Panc1 (cell line): ENCODE measurements around the gene ARHGAP4. TPM values are rescaled to one million over a fixed set of nuclear protein-coding genes. Genes with fewer than 3 reads are reported as not detected.

Source experiments
- ATAC-seq: fragments of 200-7000 bp; cut with Tn5 transposase; 2 replicates; pipeline ENCODE4 v1.9.1; 2020; ENCODE audit warnings: mild to moderate bottlenecking, moderate library complexity
- BruUV-seq: library from RNA; stranded (reverse); fragments of 400-500 nt; replicated peaks from 2 replicates; lab custom pipeline; 2021; lab: Mats Ljungman, UMichigan
- CTCF ChIA-PET: fragments of 300-600 bp; sonication (Branson Sonifier 250); formaldehyde crosslinking; loops from one replicate; lab custom pipeline; 2022; ENCODE audit warnings: antibody characterized with exemption; lab: Charles Lee
- POLR2A ChIA-PET: fragments of 300-600 bp; sonication (Branson Sonifier 250); formaldehyde crosslinking; loops from one replicate; lab custom pipeline; 2022; ENCODE audit warnings: antibody characterized with exemption; lab: Charles Lee
- DNase-seq: peaks from one replicate; pipeline ENCODE4 v3.0.0-alpha.2; 2010; ENCODE audit warnings: low read depth, low spot score
- H3K27ac ChIP-seq: 2 replicates; pipeline ENCODE4 v1.5.1; 2011; ENCODE audit warnings: mild to moderate bottlenecking, low read length, inconsistent platforms
- H3K27me3 ChIP-seq: fragments of 200-500 bp; sonication (Bioruptor generic); 2 replicates; pipeline ENCODE4 v1.6.0; 2014; ENCODE audit warnings: low read length, inconsistent platforms; ENCODE audit not compliant: control insufficient read depth, insufficient read depth
- H3K36me3 ChIP-seq: fragments of 200-500 bp; sonication (Bioruptor generic); 2 replicates; pipeline ENCODE4 v1.5.1; 2014; ENCODE audit warnings: inconsistent platforms, mild to moderate bottlenecking, low read length, moderate library complexity; ENCODE audit not compliant: control insufficient read depth, insufficient read depth
- H3K4me1 ChIP-seq: 2 replicates; pipeline ENCODE4 v1.5.1; 2011; ENCODE audit warnings: inconsistent platforms, mild to moderate bottlenecking, low read length, moderate library complexity; ENCODE audit not compliant: control insufficient read depth, insufficient read depth
- H3K4me3 ChIP-seq, 2 experiments: 2 replicates each; pipeline ENCODE4 v1.5.1; 2011 to 2012; ENCODE audit warnings: low read depth in 2 of 2, low read length in 2 of 2, mild to moderate bottlenecking in 2 of 2, inconsistent platforms in 1 of 2, moderate library complexity in 1 of 2
- H3K9me3 ChIP-seq: fragments of 200-500 bp; sonication (Bioruptor generic); 2 replicates; pipeline ENCODE4 v1.5.1; 2014; ENCODE audit warnings: low read depth, mild to moderate bottlenecking, inconsistent platforms, low read length, moderate library complexity; ENCODE audit not compliant: control insufficient read depth, insufficient read depth
- CTCF ChIP-seq: fragments of 450-650 bp; IDR thresholded peaks from 2 replicates; pipeline ENCODE4 v1.5.1; 2017; ENCODE audit warnings: mild to moderate bottlenecking
- POLR2AphosphoS5 ChIP-seq: IDR thresholded peaks from 2 replicates; pipeline ENCODE4 v1.6.1; 2012; ENCODE audit warnings: mild to moderate bottlenecking, low read depth, low read length, moderate library complexity
- REST ChIP-seq, 2 experiments: IDR thresholded peaks; 2 replicates each; pipeline ENCODE4 v1.6.1; 2011 to 2012; ENCODE audit warnings: low read depth in 2 of 2, control low read depth in 1 of 2, low read length in 1 of 2, mild to moderate bottlenecking in 1 of 2, moderate library complexity in 1 of 2; ENCODE audit not compliant: insufficient read depth in 1 of 2
- SIN3A ChIP-seq: IDR thresholded peaks from 2 replicates; pipeline ENCODE4 v1.6.1; 2012; ENCODE audit warnings: low read depth, mild to moderate bottlenecking, low read length, moderate library complexity, borderline replicate concordance; ENCODE audit not compliant: insufficient read depth
- TCF7L2 ChIP-seq: IDR thresholded peaks from 2 replicates; pipeline ENCODE4 v1.6.1; 2011; ENCODE audit warnings: mild to moderate bottlenecking, low read depth, low read length, inconsistent platforms
- in situ Hi-C: cut with HindIII; loops from 2 replicates; pipeline ENCODE4 v1.10.0; 2016; ENCODE audit warnings: low sequenced_read_pairs, low pct_unique_long_range_greater_than_20kb
- intact Hi-C: fragments of 100-400 bp; cut with micrococcal nuclease; formaldehyde crosslinking; loops from one replicate; pipeline ENCODE4 v1.10.0; 2022; ENCODE audit not compliant: unreplicated experiment
- total RNA-seq: library from RNA; stranded (reverse); gene quantifications from one replicate; pipeline ENCODE4 v1.2.1, GENCODE V29; 2021; ENCODE audit not compliant: unreplicated experiment

Gene ARHGAP4
- total RNA-seq, 1 experiment from 2014 or later = 225 TPM

GRCh38 chrX:153956044-153956907 lies 30.2 kb upstream of the ARHGAP4 start (continued):
- no peak for TF ChIP-seq SIN3A

GRCh38 chrX:153955228-153955732 lies 29.2 kb upstream of the ARHGAP4 start:
- in situ Hi-C loops = no loop called here
- intact Hi-C loops = no loop called here
- BruUV-seq = no TSS peak
- ATAC-seq (peak; percentile 4), DNase-seq (no peak)
- peaks cover 2% of the 10 kb centered on the region for H3K36me3 ChIP-seq
- H3K27ac ChIP-seq = no peak overlapping the region
- H3K4me1 ChIP-seq = no peaks in the 10 kb centered on the region
- H3K27me3 ChIP-seq = no peaks in the 10 kb centered on the region
- H3K9me3 ChIP-seq = no peaks in the 10 kb centered on the region
- H3K4me3 ChIP-seq = no peak overlapping the region
- TF ChIP-seq TCF7L2 (no peak), POLR2AphosphoS5 (no peak), REST (IDR thresholded peaks at IDR 0.05; ENCODE audit: insufficient read depth in 1 of 2, low read depth in 2 of 2, low read length in 1 of 2) (no peak), SIN3A (no peak)
- POLR2A ChIA-PET = no interaction called here
- CTCF ChIA-PET = no interaction called here

- Histone ChIP-seq H3K4me3 (no peak overlapping the region), H3K27ac (no peak overlapping the region), H3K36me3 (peaks cover 2% of the 10 kb centered on the region), H3K4me1 (no peaks in the 10 kb centered on the region), H3K27me3 (no peaks in the 10 kb centered on the region), H3K9me3 (no peaks in the 10 kb centered on the region)
- DNase-seq = no peak
- intact Hi-C loops (no loop called here), in situ Hi-C loops (no loop called here)
- ChIA-PET POLR2A (no interaction called here), CTCF (no interaction called here)
- TSS peak; percentile 39 for BruUV-seq
- no peak for ATAC-seq
- no peak for TF ChIP-seq CTCF
- TF ChIP-seq TCF7L2 = no peak
- no peak for TF ChIP-seq POLR2AphosphoS5
- no peak for TF ChIP-seq REST (IDR thresholded peaks at IDR 0.05; ENCODE audit: insufficient read depth in 1 of 2, low read depth in 2 of 2, low read length in 1 of 2)
- no peak for TF ChIP-seq SIN3A
Measured at GRCh38 chrX:153954558-153955227, 28.6 kb upstream of the ARHGAP4 start.
